Smooth muscle cell (in vitro differentiated cells): Measurements from ENCODE around the gene RPS6KA3. TPM values are rescaled to one million over a fixed set of nuclear protein-coding genes. Genes with fewer than 3 reads are reported as not detected.

Experiments used
- DNase-seq: peaks from one replicate; lab custom pipeline; 2025; ENCODE audit not compliant: unreplicated experiment; lab: John Stamatoyannopoulos, UW
- H2AFZ ChIP-seq: fragments of 200-600 bp; sonication (generic); 2 replicates; pipeline ENCODE4 v1.6.0; 2016; ENCODE audit warnings: antibody characterized with exemption, low read depth, mild to moderate bottlenecking
- H3F3A ChIP-seq: fragments of 200-600 bp; sonication (generic); 2 replicates; pipeline ENCODE4 v1.6.0; 2017; ENCODE audit warnings: antibody characterized with exemption, low read depth
- H3K27ac ChIP-seq: fragments of 200-600 bp; sonication (generic); 2 replicates; pipeline ENCODE4 v1.5.1; 2016; ENCODE audit warnings: low read depth, mild to moderate bottlenecking
- H3K27me3 ChIP-seq: fragments of 200-600 bp; sonication (generic); 2 replicates; pipeline ENCODE4 v1.6.1; 2016; ENCODE audit warnings: low read depth, mild to moderate bottlenecking
- H3K36me3 ChIP-seq: fragments of 200-600 bp; sonication (generic); 2 replicates; pipeline ENCODE4 v1.5.1; 2016; ENCODE audit warnings: low read depth
- H3K4me1 ChIP-seq: fragments of 200-600 bp; sonication (generic); 2 replicates; pipeline ENCODE4 v1.5.1; 2016; ENCODE audit warnings: low read depth
- H3K4me2 ChIP-seq: fragments of 200-600 bp; sonication (generic); 2 replicates; pipeline ENCODE4 v1.6.0; 2016; ENCODE audit warnings: mild to moderate bottlenecking
- H3K4me3 ChIP-seq: fragments of 200-600 bp; sonication (generic); 2 replicates; pipeline ENCODE4 v1.5.1; 2016; ENCODE audit warnings: mild to moderate bottlenecking
- H3K79me2 ChIP-seq: fragments of 200-600 bp; sonication (generic); 2 replicates; pipeline ENCODE4 v1.6.0; 2016; ENCODE audit warnings: low read depth, mild to moderate bottlenecking
- H3K9ac ChIP-seq: fragments of 200-600 bp; sonication (generic); 2 replicates; pipeline ENCODE4 v1.6.0; 2016; ENCODE audit warnings: low read depth
- H3K9me3 ChIP-seq: fragments of 200-600 bp; sonication (generic); replicated peaks from 2 replicates; pipeline ENCODE4 v1.5.1; 2016; ENCODE audit warnings: low read depth
- H4K20me1 ChIP-seq: fragments of 200-600 bp; sonication (generic); 2 replicates; pipeline ENCODE4 v1.6.0; 2016; ENCODE audit warnings: low read depth
- CTCF ChIP-seq: fragments of 200-600 bp; sonication (generic); IDR thresholded peaks from 2 replicates; pipeline ENCODE4 v1.5.1; 2017; ENCODE audit warnings: borderline replicate concordance, mild to moderate bottlenecking, antibody characterized with exemption; ENCODE audit not compliant: insufficient read depth, poor library complexity, severe bottlenecking
- WGBS: methylation state at CpG from one replicate; pipeline ENCODE4 v1.1.7; 2016; ENCODE audit warnings: low lambda C conversion rate; 5-methylcytosine and 5-hydroxymethylcytosine counted together
- polyA plus RNA-seq: library from polyadenylated mRNA; unstranded; fragments of >200 nt; fragmentation: Nextera tagmentation; extraction: Ambion mirVana; gene quantifications from 2 replicates; pipeline ENCODE4 v1.2.1, GENCODE V29; 2016
- total RNA-seq: library from RNA; depleted of rRNA; stranded (reverse); fragments of >200 nt; gene quantifications from 2 replicates; pipeline ENCODE4 v1.2.3, GENCODE V29; 2014

Gene RPS6KA3
- total and polyA plus RNA-seq, 2 experiments from 2014 or later, result 15.4 to 37.2 TPM

GRCh38 chrX:20235755-20236154, 31.0 kb downstream of the RPS6KA3 start:
- Histone ChIP-seq H3K4me3 (no peak overlapping the region), H3K9me3 (peaks cover 4% of the 10 kb centered on the region), H3F3A (no peaks in the 10 kb centered on the region), H4K20me1 (peaks cover 18% of the 10 kb centered on the region), H3K36me3 (peaks cover 6% of the 10 kb centered on the region), H3K4me1 (no peaks in the 10 kb centered on the region), H3K27me3 (no peaks in the 10 kb centered on the region), H3K9ac (no peak overlapping the region), H3K4me2 (no peak overlapping the region), H3K27ac (no peak overlapping the region), H3K79me2 (peaks cover 5% of the 10 kb centered on the region), H2AFZ (no peak overlapping the region)
- no peak for TF ChIP-seq CTCF
- DNase-seq, result no peak

GRCh38 chrX:20233336-20233735, 33.4 kb downstream of the RPS6KA3 start:
- no peak overlapping the region for H2AFZ ChIP-seq
- H3K79me2 ChIP-seq, result peaks cover 5% of the 10 kb centered on the region
- H3K9me3 ChIP-seq, result peaks cover 6% of the 10 kb centered on the region
- 71% methylated on average over 2 of the region's 2 CpGs for WGBS
- no peaks in the 10 kb centered on the region for H3K27me3 ChIP-seq
- peaks cover 16% of the 10 kb centered on the region for H4K20me1 ChIP-seq
- no peak overlapping the region for H3K4me3 ChIP-seq
- H3K36me3 ChIP-seq, result peaks cover 9% of the 10 kb centered on the region
- H3K27ac ChIP-seq, result no peak overlapping the region
- no peak for TF ChIP-seq CTCF
- H3K4me2 ChIP-seq, result no peak overlapping the region
- no peaks in the 10 kb centered on the region for H3F3A ChIP-seq
- no peak overlapping the region for H3K9ac ChIP-seq
- no peak for DNase-seq
- H3K4me1 ChIP-seq, result no peaks in the 10 kb centered on the region

GRCh38 chrX:20231598-20231997, 35.1 kb downstream of the RPS6KA3 start:
- no peak overlapping the region for H3K27ac ChIP-seq
- peaks cover 6% of the 10 kb centered on the region for H4K20me1 ChIP-seq
- H2AFZ ChIP-seq, result no peak overlapping the region
- no peak for DNase-seq
- no peaks in the 10 kb centered on the region for H3K27me3 ChIP-seq
- no peak overlapping the region for H3K4me2 ChIP-seq
- 84% methylated on average over 4 of the region's 4 CpGs for WGBS
- H3K4me1 ChIP-seq, result no peaks in the 10 kb centered on the region
- H3K79me2 ChIP-seq, result peaks cover 5% of the 10 kb centered on the region
- peaks cover 9% of the 10 kb centered on the region for H3K36me3 ChIP-seq
- no peak overlapping the region for H3K9ac ChIP-seq
- peaks cover 9% of the 10 kb centered on the region for H3K9me3 ChIP-seq
- no peaks in the 10 kb centered on the region for H3F3A ChIP-seq
- no peak overlapping the region for H3K4me3 ChIP-seq
- TF ChIP-seq CTCF, result no peak

GRCh38 chrX:20230406-20230805, 36.3 kb downstream of the RPS6KA3 start:
- no peak for TF ChIP-seq CTCF

More at GRCh38 chrX:20230406-20230805, 36.3 kb downstream of the RPS6KA3 start:
- Histone ChIP-seq H4K20me1 (peaks cover 8% of the 10 kb centered on the region), H3K79me2 (peaks cover under 1% of the 10 kb centered on the region), H3K9me3 (peaks cover 4% of the 10 kb centered on the region), H3K4me3 (no peak overlapping the region), H3K4me1 (no peaks in the 10 kb centered on the region), H3K36me3 (peaks cover 5% of the 10 kb centered on the region), H3K27me3 (no peaks in the 10 kb centered on the region), H2AFZ (no peak overlapping the region), H3F3A (no peaks in the 10 kb centered on the region), H3K9ac (no peak overlapping the region), H3K27ac (no peak overlapping the region), H3K4me2 (no peak overlapping the region)
- WGBS, result 85% methylated on average over 3 of the region's 3 CpGs
- no peak for DNase-seq
